Caco-2 (cell line): ENCODE measurements around the gene ECM2. TPM values are rescaled to one million over a fixed set of nuclear protein-coding genes. Genes with fewer than 3 reads are reported as not detected.

Source experiments
- BruUV-seq: library from RNA; stranded (reverse); fragments of 400-500 nt; replicated peaks from 2 replicates; lab custom pipeline; 2021; lab: Mats Ljungman, UMichigan
- CTCF ChIA-PET: fragments of 300-600 bp; sonication (Branson Sonifier 250); formaldehyde crosslinking; loops from one replicate; lab custom pipeline; 2022; ENCODE audit warnings: antibody characterized with exemption; lab: Charles Lee
- POLR2A ChIA-PET: fragments of 300-600 bp; sonication (Branson Sonifier 250); formaldehyde crosslinking; loops from one replicate; lab custom pipeline; 2022; ENCODE audit warnings: antibody characterized with exemption; lab: Charles Lee
- DNase-seq, 2 experiments: peaks; one replicate each; pipeline versions ENCODE4 v3.0.0 to v3.0.0-alpha.2; 2020 to 2022
- H3K27me3 ChIP-seq: replicated peaks from 2 replicates; pipeline ENCODE4 v1.6.0; 2011; ENCODE audit warnings: low read length; ENCODE audit not compliant: control insufficient read depth, insufficient read depth
- H3K36me3 ChIP-seq: 2 replicates; pipeline ENCODE4 v1.5.1; 2011; ENCODE audit warnings: low read length; ENCODE audit not compliant: control insufficient read depth, insufficient read depth
- H3K4me1 ChIP-seq: fragments of 250-450 bp; sonication (Bioruptor Pico); 2 replicates; pipeline ENCODE4 v1.5.1; 2020; ENCODE audit warnings: mild to moderate bottlenecking
- H3K4me3 ChIP-seq: 2 replicates; pipeline ENCODE4 v1.5.1; 2011; ENCODE audit warnings: low read depth, mild to moderate bottlenecking, control low read depth, low read length
- H3K9me3 ChIP-seq: fragments of 250-450 bp; sonication (Bioruptor Pico); 2 replicates; pipeline ENCODE4 v1.5.1; 2020; ENCODE audit warnings: mild to moderate bottlenecking, moderate library complexity
- H3K27ac Mint-ChIP-seq: one replicate; pipeline ENCODE4 v1.8.0; 2022; ENCODE audit warnings: mixed read lengths; ENCODE audit not compliant: unreplicated experiment
- H3K27me3 Mint-ChIP-seq: one replicate; pipeline ENCODE4 v1.8.0; 2022; ENCODE audit warnings: mixed read lengths; ENCODE audit not compliant: insufficient read depth, unreplicated experiment
- H3K36me3 Mint-ChIP-seq: one replicate; pipeline ENCODE4 v1.8.0; 2022; ENCODE audit warnings: mild to moderate bottlenecking, mixed read lengths; ENCODE audit not compliant: insufficient read depth, unreplicated experiment
- H3K4me1 Mint-ChIP-seq: one replicate; pipeline ENCODE4 v1.8.0; 2022; ENCODE audit warnings: low read depth, mixed read lengths; ENCODE audit not compliant: unreplicated experiment
- H3K4me3 Mint-ChIP-seq: one replicate; pipeline ENCODE4 v1.8.0; 2022; ENCODE audit warnings: mild to moderate bottlenecking, moderate library complexity, mixed read lengths; ENCODE audit not compliant: unreplicated experiment
- H3K9me3 Mint-ChIP-seq: one replicate; pipeline ENCODE4 v1.8.0; 2022; ENCODE audit warnings: mixed read lengths; ENCODE audit not compliant: unreplicated experiment
- CTCF ChIP-seq, 2 experiments: fragments of 200-600 bp in 1 of 2; IDR thresholded peaks; 1 replicate in 1 of 2; 2 replicates in 1 of 2; pipeline versions ENCODE4 v1.5.1 to v1.8.0; 2011 to 2022; ENCODE audit warnings: antibody characterized with exemption in 1 of 2, control low read depth in 1 of 2, inconsistent platforms in 1 of 2, low read depth in 1 of 2, low read length in 1 of 2, mild to moderate bottlenecking in 1 of 2, moderate library complexity in 1 of 2; ENCODE audit not compliant: insufficient read depth in 1 of 2, severe bottlenecking in 1 of 2, unreplicated experiment in 1 of 2
- intact Hi-C: fragments of 100-400 bp; cut with micrococcal nuclease; formaldehyde crosslinking; loops from one replicate; pipeline ENCODE4 v1.10.0; 2022; ENCODE audit not compliant: unreplicated experiment
- total RNA-seq: library from RNA; stranded (reverse); gene quantifications from 2 replicates; pipeline ENCODE4 v1.2.3, GENCODE V29; 2022

The ECM2 gene
- total RNA-seq, 1 experiment from 2014 or later = not detected

GRCh38 chr9:92543972-92544371, 8.2 kb upstream of the ECM2 start:
- DNase-seq = no peak
- Mint-ChIP-seq H3K4me1 (no peaks in the 10 kb centered on the region), H3K9me3 (no peaks in the 10 kb centered on the region), H3K36me3 (no peaks in the 10 kb centered on the region), H3K27me3 (no peaks in the 10 kb centered on the region), H3K27ac (no peak overlapping the region), H3K4me3 (no peak overlapping the region)
- no peaks in the 10 kb centered on the region for H3K36me3 ChIP-seq
- no peaks in the 10 kb centered on the region for H3K4me1 ChIP-seq
- BruUV-seq = no TSS peak
- CTCF ChIA-PET = no interaction called here
- TF ChIP-seq CTCF (IDR thresholded peaks at IDR 0.05; ENCODE audit: insufficient read depth in 1 of 2, low read depth in 1 of 2, low read length in 1 of 2, severe bottlenecking in 1 of 2, unreplicated experiment in 1 of 2) = no peak
- intact Hi-C loops = no loop called here
- no peak overlapping the region for H3K4me3 ChIP-seq
- no peaks in the 10 kb centered on the region for H3K9me3 ChIP-seq
- POLR2A ChIA-PET = no interaction called here
- H3K27me3 ChIP-seq = no peaks in the 10 kb centered on the region

DNA sequence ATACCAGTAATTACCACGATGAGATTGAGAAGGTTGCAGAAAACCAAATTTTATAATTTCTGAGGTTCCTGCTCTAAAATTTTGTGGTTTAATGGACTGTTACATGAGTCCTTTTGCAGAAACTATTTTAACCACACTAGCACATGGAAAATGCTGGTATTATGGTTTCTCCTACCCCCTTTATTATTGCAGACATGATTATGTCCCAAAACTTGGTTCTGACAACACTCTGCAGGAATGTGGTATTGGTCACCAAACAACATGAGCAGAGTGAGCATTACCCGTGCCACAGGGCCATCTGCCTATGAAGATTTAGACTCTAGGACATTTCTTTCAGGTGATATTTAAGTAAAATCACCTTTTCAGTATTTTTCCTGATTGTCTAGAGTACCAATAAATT, 2.8 kb upstream of the ECM2 start:
- DNase-seq = no peak
- Histone ChIP-seq H3K4me1 (no peaks in the 10 kb centered on the region), H3K4me3 (no peak overlapping the region), H3K9me3 (no peaks in the 10 kb centered on the region), H3K36me3 (no peaks in the 10 kb centered on the region), H3K27me3 (no peaks in the 10 kb centered on the region)
- Mint-ChIP-seq H3K36me3 (no peaks in the 10 kb centered on the region), H3K4me1 (no peaks in the 10 kb centered on the region), H3K27ac (no peak overlapping the region), H3K4me3 (no peak overlapping the region), H3K9me3 (no peaks in the 10 kb centered on the region), H3K27me3 (no peaks in the 10 kb centered on the region)
- no TSS peak for BruUV-seq
- ChIA-PET CTCF (no interaction called here), POLR2A (no interaction called here)
- TF ChIP-seq CTCF (IDR thresholded peaks at IDR 0.05; ENCODE audit: insufficient read depth in 1 of 2, low read depth in 1 of 2, low read length in 1 of 2, severe bottlenecking in 1 of 2, unreplicated experiment in 1 of 2) = no peak
- intact Hi-C loops = no loop called here

DNA sequence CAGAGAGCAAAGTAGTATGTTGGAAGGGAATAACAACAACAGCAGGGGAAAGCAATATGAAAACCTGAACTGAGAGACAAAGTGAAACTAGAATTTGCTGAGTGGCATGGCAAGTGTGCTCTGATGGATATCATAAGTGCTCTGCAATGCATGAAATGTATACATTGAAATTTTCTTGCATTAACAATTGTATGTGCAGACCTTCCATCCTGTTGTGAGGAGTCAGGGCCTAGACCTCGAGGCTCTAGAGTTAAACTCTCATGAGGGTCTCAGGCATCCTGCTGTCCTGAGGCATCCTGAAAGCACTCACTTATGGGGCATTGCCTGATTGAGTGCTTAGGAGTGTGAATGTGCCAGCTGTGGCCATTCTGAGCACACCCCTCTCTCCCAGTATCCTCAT, 1.1 kb downstream of the ECM2 start:
- POLR2A ChIA-PET = no interaction called here
- no peak for DNase-seq
- TF ChIP-seq CTCF (IDR thresholded peaks at IDR 0.05; ENCODE audit: insufficient read depth in 1 of 2, low read depth in 1 of 2, low read length in 1 of 2, severe bottlenecking in 1 of 2, unreplicated experiment in 1 of 2) = no peak
- CTCF ChIA-PET = no interaction called here
- H3K4me3 Mint-ChIP-seq = no peak overlapping the region
- no peaks in the 10 kb centered on the region for H3K4me1 ChIP-seq
- H3K27me3 ChIP-seq = no peaks in the 10 kb centered on the region
- H3K9me3 Mint-ChIP-seq = no peaks in the 10 kb centered on the region
- no peaks in the 10 kb centered on the region for H3K9me3 ChIP-seq
- no peak overlapping the region for H3K4me3 ChIP-seq
- H3K4me1 Mint-ChIP-seq = no peaks in the 10 kb centered on the region
- no peak overlapping the region for H3K27ac Mint-ChIP-seq
- H3K36me3 Mint-ChIP-seq = no peaks in the 10 kb centered on the region
- intact Hi-C loops = no loop called here
- H3K36me3 ChIP-seq = no peaks in the 10 kb centered on the region
- BruUV-seq = no TSS peak
- H3K27me3 Mint-ChIP-seq = no peaks in the 10 kb centered on the region
